Heart left ventricle (tissue), 16 donors: Measurements from ENCODE around the gene PLEKHD1. TPM values are rescaled to one million over a fixed set of nuclear protein-coding genes. Genes with fewer than 3 reads are reported as not detected.

Experiments used
- ATAC-seq, 4 donors: fragments of 200-7000 bp; cut with Tn5 transposase; one replicate each; pipeline ENCODE4 v1.9.1; 2020 to 2022; ENCODE audit warnings: moderate library complexity in 4 of 4, mild to moderate bottlenecking in 3 of 4, moderate number of reproducible peaks in 1 of 4
- DNase-seq, 5 donors: peaks; one replicate each; pipeline ENCODE4 v3.0.0-alpha.2; 2020
- H3K27ac ChIP-seq, 12 donors: fragments of 200-600 bp; sonication (generic) in 4 of 12; one replicate each; pipeline versions ENCODE4 v1.5.0 to v1.8.0; 2016 to 2022; ENCODE audit warnings: mild to moderate bottlenecking in 2 of 12
- H3K27me3 ChIP-seq, 9 donors: fragments of 200-600 bp; sonication (generic) in 2 of 9; one replicate each; pipeline versions ENCODE4 v1.5.1 to v1.8.0; 2016 to 2022; ENCODE audit warnings: mild to moderate bottlenecking in 3 of 9
- H3K36me3 ChIP-seq, 9 donors: fragments of 200-600 bp; sonication (generic) in 2 of 9; one replicate each; pipeline versions ENCODE4 v1.5.0 to v1.8.0; 2018 to 2022; ENCODE audit warnings: mild to moderate bottlenecking in 2 of 9
- H3K4me1 ChIP-seq, 12 donors: fragments of 200-600 bp; sonication (generic) in 4 of 12; one replicate each; pipeline versions ENCODE4 v1.5.0 to v1.8.0; 2016 to 2022; ENCODE audit warnings: mild to moderate bottlenecking in 3 of 12
- H3K4me3 ChIP-seq, 12 donors: fragments of 200-600 bp; sonication (generic) in 4 of 12; one replicate each; pipeline versions ENCODE4 v1.5.0 to v1.8.0; 2017 to 2022; ENCODE audit warnings: mild to moderate bottlenecking in 9 of 12, moderate library complexity in 4 of 12
- H3K9me3 ChIP-seq, 12 donors: fragments of 200-600 bp; sonication (generic) in 4 of 12; one replicate each; pipeline versions ENCODE4 v1.5.0 to v1.8.0; 2016 to 2022; ENCODE audit warnings: mild to moderate bottlenecking in 1 of 12
- CTCF ChIP-seq, 12 donors: fragments of 200-600 bp; sonication (generic) in 4 of 12; IDR thresholded peaks; one replicate each; pipeline versions ENCODE4 v1.5.0 to v1.8.0; 2018 to 2022; ENCODE audit warnings: antibody characterized with exemption in 12 of 12, mild to moderate bottlenecking in 5 of 12
- POLR2A ChIP-seq, 2 donors: fragments of 450-650 bp; IDR thresholded peaks; one replicate each; pipeline ENCODE4 v1.6.1; 2017; ENCODE audit warnings: antibody characterized with exemption in 2 of 2, mild to moderate bottlenecking in 2 of 2, moderate library complexity in 2 of 2
- WGBS, 4 donors: extraction: QIAGEN DNeasy Blood & Tissue Kit in 2 of 4; methylation state at CpG; one replicate each; pipeline versions ENCODE4 v1.1.5 to v1.1.7; 2013 to 2018; 5-methylcytosine and 5-hydroxymethylcytosine counted together
- intact Hi-C, 10 donors: fragments of 100-400 bp; cut with DNase I; formaldehyde crosslinking; loops; one replicate each; pipeline versions ENCODE4 v1.11.1 to v1.14.2; 2022
- polyA plus RNA-seq, 2 donors: library from polyadenylated mRNA; stranded (reverse); fragments of 200-250 nt; gene quantifications; one replicate each; pipeline ENCODE4 v1.2.3, GENCODE V29; 2013
- total RNA-seq, 9 donors: library from RNA; depleted of rRNA in 2 of 9; stranded (reverse); fragments of >200 nt in 2 of 9; fragmentation: NEBNext Ultra II Directional in 3 of 9; extraction: Animal tissue kit (Norgen Biotek cat#: 25700) in 3 of 9; gene quantifications; one replicate each; pipeline versions ENCODE4 v1.1.0 to v1.2.4, GENCODE V29; 2016 to 2023
- donor health status: ischemic (EF 13 %, LVEDD 7.1; RV severe dilation, severe dysfunction).
- donor health status: healthy with polysubstance abuse.
- donor health status: DM: no; HTN: yes; CAD: no.
- donor health status: DM: no; HTN: no; CAD: no.
- donor health status: ischemic (EF 25% LVEDD 6.9; RV normal size, moderate dysfunction).
- donor health status: ischemic (EF 25% LVEDD 5.7; RV mildly dilated, moderate dysfunction).
- donor health status: healthy.
- donor health status: DM: yes; HTN: yes; CAD: no.
- donor health status: ischemic (EF 35%, LVEDD 5.7; RV mildly dilated, moderate dysfunction).
- donor health status: nonischemic (EF 11% LVEDD 7.7; RV severe dilation, severe dysfunction).
- donor health status: DM: yes; HTN: yes; CAD: no.
- donor health status: PGD.
- donor health status: ischemic (EF 29% LVEDD 5.4; RV normal size, mild dysfunction).
- donor health status: nonischemic (EF 23%, LVEDD 6.1; RV moderate dilation, normal function).

PLEKHD1 gene
- total and polyA plus RNA-seq, 11 donors = 0.04 to 0.45 (median 0.12) TPM; not detected in 4

DNA sequence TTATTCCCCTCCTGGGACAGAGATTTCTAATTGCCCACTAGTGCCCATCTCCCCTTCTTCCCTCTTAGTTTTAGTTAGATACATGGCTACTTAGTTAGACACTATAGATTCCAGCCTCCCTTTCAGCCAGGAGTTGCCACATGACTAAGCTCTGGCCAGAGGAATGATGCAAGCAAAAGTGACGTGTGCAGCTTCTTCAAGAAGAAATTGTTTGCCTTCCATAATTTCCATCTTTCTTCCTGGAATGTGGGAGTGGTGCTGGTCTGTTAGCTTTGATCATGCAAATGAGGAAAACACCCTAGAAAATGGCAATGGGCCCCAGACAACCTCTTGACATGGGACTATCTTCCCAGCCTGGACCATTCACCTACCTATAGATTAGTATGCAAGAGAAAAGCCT, 68.7 kb downstream of the PLEKHD1 start:
- H3K27ac ChIP-seq = no peak overlapping the region
- no peaks in the 10 kb centered on the region for H3K36me3 ChIP-seq
- WGBS, 4 donors = 57 to 86% (median 67%) methylated on average over 1 of the region's 1 CpG
- peaks cover 0 to 49% (median 13%) of the 10 kb centered on the region in 9 donors for H3K27me3 ChIP-seq
- no peaks in the 10 kb centered on the region for H3K9me3 ChIP-seq
- TF ChIP-seq POLR2A (IDR thresholded peaks at IDR 0.05) (no peak), CTCF (IDR thresholded peaks at IDR 0.05) (no peak)
- DNase-seq (no peak), ATAC-seq (no peak)
- intact Hi-C loops = no loop called here
- H3K4me3 ChIP-seq = no peak overlapping the region
- H3K4me1 ChIP-seq = no peaks in the 10 kb centered on the region

GRCh38 chr14:69554500-69554899, 70.0 kb downstream of the PLEKHD1 start:
- Histone ChIP-seq H3K36me3 (no peaks in the 10 kb centered on the region), H3K4me1 (no peaks in the 10 kb centered on the region), H3K4me3 (no peak overlapping the region), H3K27me3 (peaks cover 0 to 43% (median 8%) of the 10 kb centered on the region in 9 donors), H3K27ac (no peak overlapping the region), H3K9me3 (no peaks in the 10 kb centered on the region)
- DNase-seq (no peak), ATAC-seq (no peak)
- 48 to 56% (median 50%) methylated on average over 3 to 4 of the region's 4 CpGs for WGBS, 4 donors
- intact Hi-C loops = no loop called here
- TF ChIP-seq CTCF (IDR thresholded peaks at IDR 0.05) = no peak
- TF ChIP-seq POLR2A (IDR thresholded peaks at IDR 0.05) = no peak

GRCh38 chr14:69558774-69559173, 74.2 kb downstream of the PLEKHD1 start:
- H3K27me3 ChIP-seq = peaks cover 0 to 37% (median 12%) of the 10 kb centered on the region in 9 donors
- 85 to 87% (median 86%) methylated on average over 4 of the region's 4 CpGs for WGBS, 4 donors
- intact Hi-C loops = no loop called here

GRCh38 chr14:69559581-69560011, 75.1 kb downstream of the PLEKHD1 start:
- TF ChIP-seq CTCF (IDR thresholded peaks at IDR 0.05) = no peak
- no peak for TF ChIP-seq POLR2A (IDR thresholded peaks at IDR 0.05)
- Histone ChIP-seq H3K36me3 (no peaks in the 10 kb centered on the region), H3K9me3 (no peaks in the 10 kb centered on the region), H3K27me3 (peaks cover 0 to 46% (median 17%) of the 10 kb centered on the region in 9 donors), H3K27ac (no peak overlapping the region), H3K4me3 (no peak overlapping the region), H3K4me1 (no peaks in the 10 kb centered on the region)
- intact Hi-C loops = no loop called here
- DNase-seq (no peak), ATAC-seq (no peak)
- WGBS, 4 donors = 37 to 47% (median 44%) methylated on average over 6 of the region's 6 CpGs

More at GRCh38 chr14:69558774-69559173, 74.2 kb downstream of the PLEKHD1 start:
- ATAC-seq (no peak), DNase-seq (no peak)
- TF ChIP-seq POLR2A (IDR thresholded peaks at IDR 0.05) (no peak), CTCF (IDR thresholded peaks at IDR 0.05) (no peak)
- Histone ChIP-seq H3K27ac (no peak overlapping the region), H3K4me3 (no peak overlapping the region), H3K36me3 (no peaks in the 10 kb centered on the region), H3K4me1 (no peaks in the 10 kb centered on the region), H3K9me3 (no peaks in the 10 kb centered on the region)
